Stimulated activated CD4-positive, alpha-beta T cell treated with anti-CD3 and anti-CD28 coated beads, Interleukin-4, amount 100 ng/mL, for 4 hours (primary cell): ENCODE results near the gene GLOD4.

Experiments used
- DNase-seq, 2 experiments: peaks; one replicate each; pipeline ENCODE4 v3.0.0-alpha.2; 2020

The GLOD4 gene

DNA sequence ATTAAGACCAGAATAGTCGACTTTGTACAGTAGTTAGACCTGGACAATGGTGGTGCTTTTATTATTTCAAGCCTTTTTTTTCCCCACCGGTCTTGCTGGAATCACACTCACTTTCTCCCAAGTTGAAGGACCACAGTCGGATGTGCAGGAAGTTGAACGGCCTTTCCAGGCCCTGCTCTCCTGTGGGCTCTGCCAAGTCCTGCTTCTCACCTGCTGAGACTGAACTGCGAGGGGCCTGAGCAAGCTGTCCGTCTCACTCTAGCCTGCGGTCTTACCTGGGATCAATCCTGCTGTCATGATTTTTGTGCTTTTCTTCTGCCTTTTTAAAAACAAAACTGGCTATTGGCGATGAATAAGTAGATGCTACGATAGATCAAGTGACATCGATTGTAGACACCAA lies 48.3 kb downstream of the GLOD4 start:
- no peak for DNase-seq

DNA sequence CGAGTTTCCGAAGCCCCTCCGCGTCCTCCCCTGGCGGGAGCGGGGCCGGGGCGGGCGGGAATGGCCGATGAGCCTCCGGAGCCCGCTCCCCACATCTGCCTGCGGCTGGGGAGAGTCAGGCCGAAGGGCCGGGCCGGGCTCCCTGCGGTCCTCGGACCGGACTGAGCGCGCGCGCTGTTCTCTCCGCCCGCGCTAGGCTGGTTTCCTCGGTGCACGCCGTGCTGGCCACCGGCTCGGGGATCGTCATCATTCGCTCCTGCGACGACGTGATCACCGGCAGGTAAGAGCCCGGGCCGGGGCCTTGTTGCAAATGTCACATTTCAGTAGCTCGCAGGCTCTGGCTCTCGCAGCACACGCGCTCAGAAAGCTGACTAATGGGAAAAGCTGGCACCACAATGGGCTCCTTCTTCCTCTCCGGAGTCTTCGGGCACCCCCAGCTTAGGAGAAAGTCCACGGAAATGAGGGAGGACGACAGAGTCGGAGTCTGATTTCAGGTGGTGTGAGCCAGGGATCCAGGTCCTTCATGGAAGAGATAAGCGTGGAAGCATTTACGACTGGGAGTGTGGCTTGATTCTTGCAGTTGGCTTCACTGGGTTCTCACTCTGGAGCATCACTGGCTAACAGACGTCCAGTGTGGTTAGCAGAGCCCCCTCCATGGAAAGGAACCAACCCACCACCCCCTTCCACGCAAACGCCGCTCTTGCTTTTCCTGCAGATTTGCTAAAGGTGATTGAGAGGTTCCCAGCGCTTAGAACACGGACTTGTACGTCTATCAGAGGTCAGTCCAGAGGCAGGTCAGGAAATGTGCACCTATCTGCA lies 49.0 kb downstream of the GLOD4 start:
- peak in 1 of 2 experiments; percentile 21 for DNase-seq

DNA sequence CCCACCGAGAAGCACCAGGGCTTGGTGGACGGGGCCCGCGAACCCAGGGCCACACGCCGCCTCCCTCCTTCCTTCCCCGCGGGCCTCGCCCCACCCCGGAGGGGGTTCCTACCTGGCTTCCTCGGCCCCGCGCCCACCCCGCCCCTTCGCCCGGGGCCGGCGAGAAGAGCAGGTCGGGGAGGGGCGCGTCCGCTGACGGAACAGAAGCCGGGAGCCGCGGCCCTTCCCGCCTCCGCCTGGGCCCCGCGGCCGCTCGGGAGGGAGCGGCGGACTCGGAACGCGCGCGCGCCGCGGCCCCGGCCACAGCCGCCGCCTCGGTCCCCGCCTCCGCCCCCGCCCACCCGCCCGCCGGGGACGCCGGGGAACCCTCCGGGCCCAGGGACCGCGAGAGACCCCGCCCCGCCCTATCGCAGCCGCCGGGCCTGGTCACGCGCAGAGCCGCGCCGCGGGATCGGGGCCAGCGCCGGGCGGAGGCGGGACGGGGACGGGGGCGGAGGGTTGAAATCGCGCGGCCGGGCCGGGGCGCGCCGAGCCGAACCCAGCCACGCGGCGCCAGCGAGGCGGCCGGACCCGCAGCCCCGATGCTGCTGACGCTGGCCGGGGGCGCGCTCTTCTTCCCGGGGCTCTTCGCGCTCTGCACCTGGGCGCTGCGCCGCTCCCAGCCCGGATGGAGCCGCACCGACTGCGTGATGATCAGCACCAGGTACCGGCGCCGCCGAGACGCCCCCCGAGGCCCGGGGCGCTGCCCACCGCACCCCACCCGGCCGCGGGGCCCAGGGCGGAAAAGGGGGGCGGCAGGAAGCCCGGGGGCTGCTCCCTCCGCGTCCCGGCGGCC lies 49.8 kb downstream of the GLOD4 start, which contains the start of gene TLCD3A:
Gene TLCD3A, plus strand, starts transcription at position 530 of the 835 bp plus-strand sequence. Its CDS starts 52 bp downstream, at position 582.
- DNase-seq = peak; percentile 34 to 52

GRCh38 chr17:731644-732066 lies 50.4 kb downstream of the GLOD4 start:
- DNase-seq = no peak

DNA sequence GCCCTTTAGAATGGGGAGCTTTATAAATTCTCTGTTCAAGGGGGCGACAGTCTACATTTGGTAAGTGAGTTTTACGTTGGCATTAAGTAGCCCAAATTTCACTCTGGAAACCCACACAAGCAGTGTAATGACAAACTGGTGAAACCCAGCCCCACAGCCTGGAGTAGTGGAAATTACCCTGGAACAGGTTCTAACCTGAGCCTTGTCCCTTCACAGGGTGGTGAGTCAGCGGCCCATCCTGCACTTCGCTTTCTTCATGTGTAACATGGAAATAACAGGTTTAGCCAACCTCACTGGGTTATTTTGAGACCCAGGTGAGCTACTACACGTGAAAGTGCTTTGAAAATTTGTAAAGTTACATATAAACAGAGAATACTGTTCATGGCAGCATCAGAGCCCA lies 53.2 kb downstream of the GLOD4 start:
- DNase-seq = no peak

- no peak for DNase-seq
Measured at GRCh38 chr17:726271-726919, 55.7 kb downstream of the GLOD4 start.

DNA sequence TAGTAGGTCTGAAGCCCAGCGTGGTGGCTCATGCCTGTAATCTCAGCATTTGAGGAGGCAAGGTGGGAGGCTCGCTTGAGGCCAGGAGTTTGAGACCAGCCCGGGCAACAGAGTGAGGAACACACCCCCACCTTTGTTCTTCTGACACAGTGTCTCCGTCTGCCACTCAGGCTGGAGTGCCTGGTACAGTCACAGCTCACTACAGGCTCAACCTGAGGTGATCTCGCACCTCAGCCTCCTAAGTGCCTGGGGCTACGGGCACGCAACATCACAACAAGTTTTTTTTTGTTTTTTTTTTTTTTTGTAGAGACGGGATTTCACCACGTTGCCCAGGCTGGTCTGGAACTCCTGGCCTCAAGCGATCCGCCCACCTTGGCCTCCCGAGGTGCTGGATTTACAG lies 56.3 kb downstream of the GLOD4 start:
- DNase-seq = no peak

DNA sequence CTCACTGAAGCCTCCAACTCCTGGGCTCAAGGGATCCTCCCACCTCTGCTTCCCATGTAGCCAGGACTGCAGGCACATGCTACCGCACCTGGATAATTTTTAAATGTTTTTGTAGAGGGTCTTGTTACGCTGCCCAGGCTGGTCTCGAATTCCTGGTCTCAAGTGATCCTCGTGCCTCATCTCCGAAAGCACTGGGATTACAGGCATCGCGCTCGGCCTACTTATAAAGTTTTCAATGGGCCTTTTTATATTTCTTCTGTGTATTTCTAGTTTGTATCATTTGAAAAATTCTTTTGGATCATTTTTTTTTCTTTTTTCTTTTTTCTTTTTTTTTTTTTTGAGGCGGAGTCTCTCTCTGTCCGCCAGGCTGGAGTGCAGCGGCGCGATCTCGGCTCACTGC lies 57.0 kb downstream of the GLOD4 start:
- no peak for DNase-seq

DNA sequence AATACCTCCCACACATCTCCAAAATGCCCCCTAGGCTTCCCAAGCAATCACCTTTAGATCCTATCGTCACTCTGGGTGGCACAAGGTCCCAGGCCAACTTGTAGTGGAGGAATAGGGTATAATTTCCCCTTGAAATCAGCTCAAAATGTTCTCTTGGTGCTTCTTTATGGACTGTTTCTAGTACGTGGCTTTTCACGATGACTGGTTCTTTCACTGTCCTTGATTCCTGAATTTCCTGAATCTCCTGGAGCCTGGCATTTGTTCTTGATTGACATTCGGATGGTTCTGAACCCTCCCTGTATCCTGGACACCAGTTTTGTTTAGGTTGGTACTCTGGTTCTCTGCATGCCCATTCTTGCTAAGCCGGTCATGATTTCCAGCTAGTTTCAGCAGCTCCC lies 60.5 kb downstream of the GLOD4 start:
- DNase-seq = no peak

DNA sequence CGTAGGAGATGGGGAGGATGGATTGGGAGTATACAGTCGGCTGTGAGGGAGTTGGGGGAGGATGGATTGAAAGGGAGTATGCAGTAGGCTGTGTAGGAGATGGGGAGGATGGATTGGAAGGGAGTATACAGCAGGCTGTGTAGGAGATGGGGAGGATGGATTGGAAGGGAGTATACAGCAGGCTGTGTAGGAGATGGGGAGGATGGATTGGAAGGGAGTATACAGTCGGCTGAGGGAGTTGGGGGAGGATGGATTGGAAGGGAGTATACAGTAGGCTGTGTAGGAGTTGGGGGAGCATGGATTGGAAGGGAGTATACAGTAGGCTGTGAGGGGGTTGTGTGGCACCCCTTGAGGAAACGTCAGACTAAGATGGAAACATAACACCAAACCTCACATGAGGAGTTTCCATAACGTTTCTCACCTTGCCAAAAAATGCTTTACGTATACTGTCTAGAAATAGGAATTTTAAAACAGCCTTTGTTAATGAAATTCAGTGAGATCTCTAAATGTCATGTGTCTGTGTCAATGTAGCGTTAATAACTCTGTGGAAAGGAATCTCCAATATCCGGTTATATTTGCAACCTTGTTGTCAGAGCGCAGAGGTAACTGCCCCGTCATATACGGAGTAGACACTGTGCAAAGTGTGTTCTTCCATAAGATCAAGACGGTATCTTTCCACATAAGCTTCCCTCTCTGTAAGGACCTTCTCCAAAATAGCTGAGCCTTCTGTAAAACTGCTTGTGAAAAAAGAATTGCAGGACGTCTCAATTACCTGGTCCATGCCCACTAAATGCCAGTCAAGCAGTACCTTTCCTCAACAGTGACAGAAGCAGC lies 61.2 kb downstream of the GLOD4 start:
- DNase-seq = no peak

GRCh38 chr17:718075-718474 lies 64.0 kb downstream of the GLOD4 start:
- no peak for DNase-seq
